ENCODE measurements around the gene FHIT. TPM values are rescaled to one million over a fixed set of nuclear protein-coding genes. Genes with fewer than 3 reads are reported as not detected.

The FHIT gene
- total and polyA plus RNA-seq, 7 donors, result 0.98 to 10.4 (median 4.0) TPM

DNA sequence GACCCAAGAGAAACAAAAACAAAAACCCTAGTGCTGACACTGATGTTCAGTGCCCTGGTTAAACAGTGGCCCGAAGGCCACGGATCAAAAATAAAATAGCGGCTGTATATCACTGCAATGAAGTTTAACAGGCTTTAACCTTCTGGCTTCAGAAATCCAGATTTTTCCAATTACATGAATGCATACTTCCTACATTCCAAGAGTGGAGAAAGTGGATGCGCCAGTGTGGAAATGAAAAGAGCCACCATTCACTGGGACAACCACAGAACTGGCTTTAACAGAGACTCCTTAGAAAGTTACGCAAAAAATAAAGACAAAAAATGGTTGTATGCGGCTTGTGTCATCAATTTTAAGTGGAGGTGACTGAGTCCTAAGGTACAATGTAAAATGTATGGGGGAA, 522.2 kb downstream of the FHIT start:
- WGBS, 3 donors, result 89 to 90% (median 89%) methylated on average over 6 of the region's 6 CpGs
- intact Hi-C loops (cut with DNase I), result no loop called here
- no peak for ATAC-seq
- no peak for DNase-seq
- Histone ChIP-seq H3K4me3 (no peak overlapping the region), H3K27me3 (ENCODE audit: insufficient read depth in 3 of 3, low read length in 2 of 3) (no peaks in the 10 kb centered on the region), H3K4me1 (no peaks in the 10 kb centered on the region), H3K27ac (no peak overlapping the region), H3K9me3 (no peaks in the 10 kb centered on the region), H3K36me3 (ENCODE audit: insufficient read depth in 1 of 2, low read depth in 1 of 2) (no peaks in the 10 kb centered on the region)
- TF ChIP-seq, protein P1, sequence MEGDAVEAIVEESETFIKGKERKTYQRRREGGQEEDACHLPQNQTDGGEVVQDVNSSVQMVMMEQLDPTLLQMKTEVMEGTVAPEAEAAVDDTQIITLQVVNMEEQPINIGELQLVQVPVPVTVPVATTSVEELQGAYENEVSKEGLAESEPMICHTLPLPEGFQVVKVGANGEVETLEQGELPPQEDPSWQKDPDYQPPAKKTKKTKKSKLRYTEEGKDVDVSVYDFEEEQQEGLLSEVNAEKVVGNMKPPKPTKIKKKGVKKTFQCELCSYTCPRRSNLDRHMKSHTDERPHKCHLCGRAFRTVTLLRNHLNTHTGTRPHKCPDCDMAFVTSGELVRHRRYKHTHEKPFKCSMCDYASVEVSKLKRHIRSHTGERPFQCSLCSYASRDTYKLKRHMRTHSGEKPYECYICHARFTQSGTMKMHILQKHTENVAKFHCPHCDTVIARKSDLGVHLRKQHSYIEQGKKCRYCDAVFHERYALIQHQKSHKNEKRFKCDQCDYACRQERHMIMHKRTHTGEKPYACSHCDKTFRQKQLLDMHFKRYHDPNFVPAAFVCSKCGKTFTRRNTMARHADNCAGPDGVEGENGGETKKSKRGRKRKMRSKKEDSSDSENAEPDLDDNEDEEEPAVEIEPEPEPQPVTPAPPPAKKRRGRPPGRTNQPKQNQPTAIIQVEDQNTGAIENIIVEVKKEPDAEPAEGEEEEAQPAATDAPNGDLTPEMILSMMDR (IDR thresholded peaks at IDR 0.05), result no peak

DNA sequence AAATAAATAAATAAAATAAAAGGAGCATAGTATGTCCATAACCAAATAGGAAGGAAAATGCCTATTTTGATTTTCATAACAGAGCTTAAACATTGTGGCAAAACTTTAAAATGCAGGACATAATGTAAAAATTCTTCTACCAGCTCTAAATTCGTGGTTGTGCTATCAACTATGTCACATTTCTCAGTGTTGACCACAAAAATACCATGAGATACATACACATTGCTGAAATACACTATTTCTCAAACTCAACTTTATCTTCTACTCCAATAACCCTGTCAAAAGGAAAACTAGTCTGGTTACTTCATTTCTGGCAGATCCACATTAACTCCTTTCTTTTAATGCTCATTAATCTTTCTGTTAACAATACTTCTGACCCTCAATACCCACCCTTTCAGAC, 523.2 kb downstream of the FHIT start:
- intact Hi-C loops (cut with DNase I), result no loop called here
- no peak overlapping the region for H3K27ac ChIP-seq
- WGBS, 3 donors, result 82 to 87% (median 83%) methylated on average over 1 of the region's 1 CpG

DNA sequence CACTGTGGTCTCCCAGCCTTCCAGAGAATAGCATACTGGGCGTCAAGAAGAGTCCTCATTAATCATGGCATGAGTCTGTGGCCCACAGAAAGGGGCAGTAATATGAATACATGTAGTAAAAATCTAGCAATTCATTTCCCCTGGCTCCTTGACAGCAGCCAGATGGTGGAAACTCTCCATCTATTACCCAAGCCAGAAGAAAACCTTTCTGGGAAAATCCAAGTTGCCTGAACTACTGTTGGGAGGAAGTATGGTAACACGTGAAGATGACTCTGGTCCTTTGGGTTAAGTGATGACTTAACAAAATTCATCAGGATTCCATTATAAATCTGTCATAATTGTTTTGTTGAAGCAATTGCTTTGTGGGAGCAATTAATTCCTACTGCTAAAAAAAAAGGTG, 530.5 kb downstream of the FHIT start:
- Histone ChIP-seq H3K4me3 (no peak overlapping the region), H3K27ac (no peak overlapping the region), H3K36me3 (ENCODE audit: insufficient read depth in 1 of 2, low read depth in 1 of 2) (no peaks in the 10 kb centered on the region), H3K4me1 (no peaks in the 10 kb centered on the region), H3K27me3 (ENCODE audit: insufficient read depth in 3 of 3, low read length in 2 of 3) (no peaks in the 10 kb centered on the region), H3K9me3 (no peaks in the 10 kb centered on the region)
- DNase-seq (no peak), ATAC-seq (no peak)
- intact Hi-C loops (cut with DNase I), result no loop called here
- TF ChIP-seq, protein P1 (IDR thresholded peaks at IDR 0.05), result no peak
- 62 to 69% (median 66%) methylated on average over 2 of the region's 2 CpGs for WGBS, 3 donors

More for the DNA sequence above, 523.2 kb downstream of the FHIT start:
- ATAC-seq (no peak), DNase-seq (no peak)
- H3K4me1 ChIP-seq, result no peaks in the 10 kb centered on the region
- no peaks in the 10 kb centered on the region for H3K36me3 ChIP-seq (ENCODE audit: insufficient read depth in 1 of 2, low read depth in 1 of 2)
- H3K27me3 ChIP-seq (ENCODE audit: insufficient read depth in 3 of 3, low read length in 2 of 3), result no peaks in the 10 kb centered on the region
- no peak overlapping the region for H3K4me3 ChIP-seq
- TF ChIP-seq, protein P1 (IDR thresholded peaks at IDR 0.05), result no peak
- H3K9me3 ChIP-seq, result no peaks in the 10 kb centered on the region

DNA sequence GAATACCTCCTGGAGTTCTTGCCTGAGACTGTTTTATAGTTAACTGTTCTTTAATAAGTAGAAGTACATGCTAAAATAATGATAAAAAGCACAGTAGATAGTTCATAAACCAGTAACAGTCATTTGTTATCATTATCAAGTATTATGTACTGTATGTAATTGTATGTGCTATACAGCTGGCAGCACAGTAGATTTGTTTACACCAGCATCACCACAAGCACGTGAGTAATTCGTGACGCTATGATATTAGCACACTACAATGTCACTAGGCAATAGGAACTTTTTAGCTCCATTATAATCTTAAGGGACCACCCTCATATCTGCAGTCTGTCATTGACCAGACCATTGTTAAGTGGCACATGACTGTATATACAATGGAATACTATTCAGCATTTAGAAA, 534.7 kb downstream of the FHIT start:
- ATAC-seq, result no peak
- Histone ChIP-seq H3K27me3 (ENCODE audit: insufficient read depth in 3 of 3, low read length in 2 of 3) (no peaks in the 10 kb centered on the region), H3K4me3 (no peak overlapping the region), H3K4me1 (no peaks in the 10 kb centered on the region), H3K27ac (no peak overlapping the region), H3K36me3 (ENCODE audit: insufficient read depth in 1 of 2, low read depth in 1 of 2) (no peaks in the 10 kb centered on the region), H3K9me3 (no peaks in the 10 kb centered on the region)
- DNase-seq, result no peak
- TF ChIP-seq, protein P1 (IDR thresholded peaks at IDR 0.05), result no peak
- 77 to 82% (median 79%) methylated on average over 3 of the region's 3 CpGs for WGBS, 3 donors
- intact Hi-C loops (cut with DNase I), result no loop called here

DNA sequence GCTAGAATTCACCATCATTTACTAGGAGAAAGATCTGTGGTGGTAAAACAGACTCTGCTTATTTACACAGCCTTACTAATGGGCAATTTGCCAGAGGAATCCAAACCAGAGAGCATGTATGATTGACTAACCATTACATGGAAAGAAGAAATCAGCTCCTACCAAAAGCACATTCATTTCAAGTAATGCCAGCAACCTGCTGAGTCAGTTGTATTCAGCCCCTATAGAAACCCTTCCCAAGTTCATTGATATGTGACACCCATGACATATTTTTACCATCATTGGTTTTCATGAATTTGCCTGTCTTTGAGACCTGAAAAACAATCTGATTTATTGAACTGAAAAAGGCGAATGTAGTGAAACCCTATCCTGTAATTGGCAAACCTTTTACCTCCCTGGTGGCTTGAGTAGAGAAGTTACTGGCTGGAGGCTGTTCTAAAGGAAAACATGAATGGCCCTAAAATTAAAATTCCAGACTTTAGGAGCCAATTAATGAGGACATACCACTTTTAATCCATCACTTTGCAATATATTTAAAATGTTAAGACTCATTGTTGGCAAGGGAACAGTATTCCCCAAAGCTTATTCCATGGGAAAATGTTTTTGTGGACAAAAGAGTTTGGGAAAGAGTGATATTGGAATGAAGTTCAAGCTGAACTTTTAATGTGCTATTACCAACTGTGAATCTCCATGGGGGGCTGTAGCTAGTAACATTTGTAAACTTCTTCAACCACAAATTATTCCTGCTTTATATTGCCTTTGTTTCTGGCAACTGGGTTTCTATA, 542.9 kb downstream of the FHIT start:
- no peak for DNase-seq
- intact Hi-C loops (cut with DNase I), result no loop called here

More for the DNA sequence above, 542.9 kb downstream of the FHIT start:
- Histone ChIP-seq H3K27me3 (ENCODE audit: insufficient read depth in 3 of 3, low read length in 2 of 3) (no peaks in the 10 kb centered on the region), H3K9me3 (no peaks in the 10 kb centered on the region), H3K36me3 (ENCODE audit: insufficient read depth in 1 of 2, low read depth in 1 of 2) (no peaks in the 10 kb centered on the region), H3K4me1 (no peaks in the 10 kb centered on the region), H3K27ac (no peak overlapping the region), H3K4me3 (no peak overlapping the region)
- no peak for ATAC-seq
- TF ChIP-seq, protein P1 (IDR thresholded peaks at IDR 0.05), result no peak
- WGBS, 3 donors, result 22 to 50% (median 39%) methylated on average over 1 of the region's 1 CpG

Data from psoas muscle (tissue), 8 donors.